Measurements from ENCODE around the gene GJA3.

The GJA3 gene

DNA sequence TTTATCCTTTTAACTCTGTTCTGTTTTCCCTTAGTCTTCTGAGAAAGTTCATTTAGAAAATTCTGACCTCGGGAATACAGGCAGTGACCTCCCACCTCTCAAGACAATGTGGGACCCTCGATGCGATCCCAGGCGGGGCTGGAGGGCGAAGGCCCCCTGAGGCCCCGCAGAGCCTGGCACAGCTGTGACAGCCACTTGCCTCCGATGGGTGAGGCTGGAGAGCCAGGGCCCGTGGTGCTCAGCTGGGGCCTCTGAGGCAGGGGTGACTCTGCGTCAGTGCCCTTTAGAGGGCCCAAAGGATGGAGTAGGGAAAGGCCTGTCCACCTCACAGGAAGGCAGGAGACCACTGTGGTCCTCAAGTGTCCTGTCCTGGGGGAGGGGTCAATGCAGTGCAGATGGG, 10.3 kb downstream of the GJA3 start:
- no peak for DNase-seq

DNA sequence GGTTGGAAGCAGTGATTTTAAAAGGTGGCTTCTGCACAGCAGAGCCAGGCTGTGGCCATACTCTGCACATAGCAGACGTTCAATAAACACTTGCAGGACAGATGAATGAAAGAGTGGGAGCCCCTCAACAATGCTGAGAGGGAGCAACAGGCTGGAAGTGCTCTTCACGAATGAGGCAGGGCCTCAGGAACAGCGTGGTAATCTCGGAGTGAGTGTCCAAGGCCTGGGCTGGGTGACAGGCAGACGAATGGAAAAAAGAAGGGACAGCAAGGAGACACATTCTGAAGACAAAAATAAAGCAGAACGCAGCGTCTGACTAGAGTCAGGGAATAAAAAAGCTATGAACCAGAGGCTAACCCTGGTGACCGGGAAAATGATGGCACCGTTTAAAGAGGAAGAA, 11.1 kb downstream of the GJA3 start:
- DNase-seq = no peak

DNA sequence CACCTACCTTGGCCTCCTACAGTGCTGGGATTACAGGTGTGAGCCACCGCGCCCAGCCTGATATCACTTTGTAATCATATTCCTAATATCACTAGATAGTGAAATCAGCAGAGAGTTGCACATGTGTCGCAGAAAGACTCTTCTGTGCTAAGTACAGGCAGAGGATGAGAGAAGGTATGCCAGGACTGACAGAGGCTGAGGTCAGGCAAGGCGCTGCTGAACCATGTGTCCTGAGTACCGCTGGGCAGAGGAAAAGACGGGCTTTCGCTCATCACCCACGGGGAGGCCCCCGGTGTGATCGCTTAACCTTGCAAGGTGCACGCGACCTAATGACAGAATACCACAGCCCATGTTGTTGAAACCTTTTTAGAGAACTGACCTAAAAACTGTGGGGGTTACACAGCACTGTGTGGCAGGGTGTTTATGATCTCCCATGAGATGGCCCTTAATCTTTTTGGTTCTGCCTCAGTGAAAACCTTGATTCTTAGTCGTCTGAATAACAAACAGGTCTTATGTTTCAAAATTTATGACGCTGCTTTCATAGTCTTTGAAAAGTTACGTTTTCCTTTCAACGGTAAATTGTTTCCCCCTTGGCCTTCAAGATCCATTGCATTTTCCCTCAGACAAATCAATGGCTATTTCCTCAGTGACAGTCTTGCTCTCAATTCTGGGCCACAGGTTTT, 12.2 kb downstream of the GJA3 start:
- DNase-seq = no peak

DNA sequence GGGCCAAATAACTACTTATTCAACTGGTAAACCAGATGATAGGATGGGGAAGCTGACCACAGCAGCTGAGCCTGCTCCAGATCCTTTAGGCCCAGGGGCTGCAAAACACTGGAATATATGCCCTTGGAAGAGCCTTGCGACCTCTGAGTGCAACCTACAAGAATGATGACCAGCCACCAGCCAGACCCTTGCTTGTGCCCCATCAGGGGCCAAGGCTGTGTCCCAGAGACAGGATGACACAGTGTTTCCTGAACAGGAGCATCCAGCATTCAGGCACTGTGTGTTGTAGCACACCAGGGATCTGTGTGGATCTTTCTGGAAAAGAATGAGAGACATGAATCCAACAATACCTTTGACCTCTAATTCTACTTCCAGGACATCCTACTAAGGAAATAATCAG, 14.5 kb downstream of the GJA3 start:
- no peak for DNase-seq

DNA sequence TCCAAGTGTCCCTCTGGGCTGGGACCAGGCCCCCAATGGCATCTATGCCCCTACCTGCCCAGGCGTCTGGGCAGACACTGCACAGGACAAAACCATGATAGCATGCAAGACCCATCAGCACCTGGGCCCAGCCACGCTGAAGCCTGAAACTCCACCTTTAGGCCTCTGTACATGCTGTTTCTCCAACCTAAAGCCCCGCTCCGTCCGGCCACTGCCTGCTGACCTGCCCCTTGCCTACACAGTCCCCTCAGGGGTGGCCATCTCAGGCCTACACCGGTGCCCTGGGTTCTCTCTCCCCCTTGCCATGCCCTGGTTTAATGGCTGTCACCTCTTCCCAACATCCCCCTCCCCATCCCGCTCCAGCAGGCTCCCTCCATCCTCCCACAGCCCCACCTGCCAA, 15.3 kb downstream of the GJA3 start:
- DNase-seq = no peak

DNA sequence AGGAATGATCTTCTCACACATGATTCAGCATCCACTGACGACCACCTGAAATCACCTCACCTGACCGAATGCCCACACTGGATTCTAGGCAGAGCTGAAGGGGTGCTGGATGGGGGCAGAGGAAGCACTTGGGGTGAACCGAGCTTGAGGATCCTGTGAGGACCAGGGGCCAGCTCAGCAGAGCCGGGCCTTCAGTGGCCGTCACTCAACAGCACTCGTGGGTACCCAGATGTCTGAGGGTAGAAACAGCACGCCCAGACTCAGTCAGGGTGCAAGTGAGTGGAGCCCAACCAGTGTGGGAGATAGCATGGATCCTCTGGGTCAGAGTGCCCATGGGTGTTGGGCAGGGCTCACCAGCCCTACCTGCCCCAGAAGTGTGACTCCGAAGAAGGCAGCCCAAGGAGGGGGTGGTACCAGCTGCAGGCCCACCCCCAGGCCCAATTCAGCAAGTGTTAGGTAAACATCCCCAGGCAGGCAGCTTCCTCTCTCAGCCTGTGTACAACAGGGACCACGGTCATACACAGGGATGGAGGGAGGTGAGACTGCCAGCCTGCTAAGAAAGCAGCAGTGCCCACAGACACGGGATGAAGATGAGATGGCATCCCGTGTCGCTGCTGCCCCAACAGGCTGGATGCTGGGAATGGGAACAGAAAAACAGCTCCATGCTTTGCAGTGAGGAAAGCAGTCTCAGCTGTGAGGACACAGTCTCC, 16.6 kb downstream of the GJA3 start:
- no peak for DNase-seq

DNA sequence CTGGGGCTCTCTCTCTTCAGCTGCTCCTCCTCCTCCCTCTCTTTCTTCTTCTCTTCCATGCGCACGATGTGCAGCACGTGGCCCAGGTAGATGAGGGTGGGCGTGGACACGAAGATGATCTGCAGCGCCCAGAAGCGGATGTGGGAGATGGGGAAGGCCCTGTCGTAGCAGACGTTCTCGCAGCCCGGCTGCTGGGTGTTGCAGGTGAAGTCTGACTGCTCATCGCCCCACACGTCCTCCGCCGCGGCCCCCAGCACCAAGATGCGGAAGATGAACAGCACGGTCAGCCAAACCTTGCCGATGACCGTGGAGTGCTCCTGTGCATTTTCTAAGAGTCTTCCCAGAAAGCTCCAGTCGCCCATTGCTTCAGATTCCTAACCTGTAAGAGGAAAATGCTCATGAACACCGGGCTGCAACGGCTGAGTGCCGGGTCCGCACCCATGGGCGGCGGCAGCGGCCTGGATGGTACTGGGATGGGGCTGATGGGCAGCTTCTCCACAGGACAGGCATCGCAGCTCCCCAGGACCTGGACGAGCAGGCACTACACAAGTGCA, 17.8 kb downstream of the GJA3 start:
- DNase-seq = no peak

DNA sequence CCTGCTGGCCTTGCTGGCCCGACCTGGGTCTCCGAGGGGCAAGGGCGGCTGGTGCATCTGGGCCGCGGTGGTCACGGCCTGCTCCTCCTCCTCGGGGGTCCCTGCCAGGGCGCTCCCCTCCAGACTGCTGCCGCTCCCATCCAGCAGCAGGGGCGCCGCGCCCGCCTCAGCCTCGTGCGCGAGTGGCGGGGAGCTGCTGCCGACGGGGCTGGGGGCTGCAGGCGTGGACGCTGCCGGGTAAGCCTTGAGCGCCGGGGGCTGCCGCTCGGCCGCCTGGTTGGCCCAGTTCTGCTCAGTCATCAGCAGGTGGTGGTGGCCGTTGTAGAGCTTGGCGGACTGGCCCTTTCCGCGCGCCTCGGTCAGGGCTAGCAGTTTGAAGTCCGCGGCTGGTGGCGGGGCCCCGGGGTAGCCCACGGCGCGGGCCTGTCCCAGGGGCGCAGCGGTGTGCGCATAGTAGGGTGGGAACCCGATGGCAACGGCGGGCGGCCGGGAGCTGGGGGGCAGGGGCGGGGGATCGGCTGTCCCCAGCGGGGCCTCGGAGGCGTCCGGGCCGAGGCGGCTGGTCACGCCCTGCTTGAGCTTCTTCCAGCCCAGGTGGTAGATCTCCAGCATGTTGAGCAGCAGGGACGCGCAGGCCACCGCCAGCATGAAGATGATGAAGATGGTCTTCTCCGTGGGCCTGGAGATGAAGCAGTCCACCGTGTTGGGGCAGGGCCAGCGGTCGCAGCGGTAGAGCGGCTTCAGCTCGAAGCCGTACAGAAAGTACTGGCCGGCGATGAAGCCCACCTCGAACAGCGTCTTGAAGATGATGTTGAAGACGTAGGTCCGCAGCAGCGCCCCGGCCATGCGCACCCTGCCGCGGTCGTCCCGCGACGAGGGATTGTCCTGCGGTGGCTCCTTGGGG, 18.6 kb downstream of the GJA3 start:
- DNase-seq = no peak

DNA sequence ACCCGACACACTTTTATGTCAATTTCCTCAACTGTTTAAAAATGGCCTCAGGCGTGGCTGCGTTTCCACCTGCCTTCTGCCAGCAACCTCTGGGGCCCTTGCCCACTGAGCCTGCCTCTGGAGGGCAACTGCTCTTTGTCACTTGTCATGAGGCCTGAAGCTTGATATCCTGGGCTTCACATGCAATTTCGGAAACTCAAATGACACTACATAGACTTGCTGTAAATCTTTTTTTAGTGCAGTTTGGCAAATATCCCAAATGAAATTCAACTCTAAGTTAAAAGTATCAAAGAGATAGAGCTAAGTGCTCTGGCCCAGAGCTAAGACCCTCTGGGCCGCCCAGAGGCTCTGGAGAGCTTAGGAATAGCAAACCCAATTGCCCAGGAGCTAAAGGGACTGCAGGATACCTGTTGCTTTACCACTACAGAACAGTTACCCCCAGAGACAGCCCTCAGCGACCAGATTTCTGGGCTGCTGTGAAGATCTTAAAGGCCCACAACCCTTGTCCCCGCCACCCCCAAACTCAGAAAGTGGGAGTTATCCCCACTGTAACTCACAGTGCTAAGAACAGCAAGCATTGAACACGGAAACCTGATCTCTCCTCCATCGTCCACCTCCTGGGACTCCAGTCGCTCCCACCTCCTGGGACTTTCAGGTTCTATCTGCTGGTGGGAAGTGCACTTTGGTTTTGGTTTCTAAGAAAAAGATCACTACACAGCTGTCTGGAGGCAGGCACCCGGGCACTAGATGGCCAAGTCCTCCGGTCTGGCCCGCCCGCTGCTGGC, 19.4 kb downstream of the GJA3 start:
- no peak for DNase-seq

DNA sequence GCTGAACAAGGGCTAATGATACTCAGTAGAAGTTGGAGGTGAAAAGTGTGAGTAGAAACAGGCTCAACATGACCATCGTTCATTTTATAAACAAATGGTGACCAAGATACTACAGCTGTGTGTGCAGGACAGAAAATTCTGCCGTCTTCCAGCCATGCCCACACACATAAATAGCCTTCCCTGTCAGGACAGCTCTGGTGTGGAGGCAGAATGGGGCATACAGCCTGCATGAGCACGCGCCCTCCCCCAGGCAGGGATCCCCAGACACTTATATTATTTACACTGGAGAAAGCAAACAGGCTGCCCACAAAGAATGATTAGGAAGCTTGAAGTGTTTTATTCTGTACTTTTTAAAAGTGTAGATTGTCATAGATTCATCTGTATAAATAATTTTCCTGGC, 20.4 kb downstream of the GJA3 start:
- no peak for DNase-seq

DNA sequence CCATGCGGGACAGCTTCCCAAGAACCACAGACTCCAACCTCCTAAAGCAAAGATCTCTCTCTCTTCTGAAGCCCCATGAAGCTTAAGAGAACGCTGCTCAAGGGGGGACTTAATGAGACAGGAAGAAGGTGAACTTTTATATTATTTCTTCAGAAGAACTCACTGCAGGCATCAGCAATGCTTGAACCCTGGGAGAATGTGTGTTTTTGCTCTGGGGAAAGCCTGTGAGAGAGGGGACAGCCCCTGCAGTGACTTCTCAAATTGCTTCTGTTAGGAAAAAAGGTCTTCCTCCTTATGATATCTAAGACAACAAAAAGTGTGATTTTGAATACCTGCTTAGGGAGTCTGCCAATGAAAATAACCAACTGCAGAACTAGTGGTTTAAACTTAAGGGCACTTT, 23.0 kb downstream of the GJA3 start:
- no peak for DNase-seq

DNA sequence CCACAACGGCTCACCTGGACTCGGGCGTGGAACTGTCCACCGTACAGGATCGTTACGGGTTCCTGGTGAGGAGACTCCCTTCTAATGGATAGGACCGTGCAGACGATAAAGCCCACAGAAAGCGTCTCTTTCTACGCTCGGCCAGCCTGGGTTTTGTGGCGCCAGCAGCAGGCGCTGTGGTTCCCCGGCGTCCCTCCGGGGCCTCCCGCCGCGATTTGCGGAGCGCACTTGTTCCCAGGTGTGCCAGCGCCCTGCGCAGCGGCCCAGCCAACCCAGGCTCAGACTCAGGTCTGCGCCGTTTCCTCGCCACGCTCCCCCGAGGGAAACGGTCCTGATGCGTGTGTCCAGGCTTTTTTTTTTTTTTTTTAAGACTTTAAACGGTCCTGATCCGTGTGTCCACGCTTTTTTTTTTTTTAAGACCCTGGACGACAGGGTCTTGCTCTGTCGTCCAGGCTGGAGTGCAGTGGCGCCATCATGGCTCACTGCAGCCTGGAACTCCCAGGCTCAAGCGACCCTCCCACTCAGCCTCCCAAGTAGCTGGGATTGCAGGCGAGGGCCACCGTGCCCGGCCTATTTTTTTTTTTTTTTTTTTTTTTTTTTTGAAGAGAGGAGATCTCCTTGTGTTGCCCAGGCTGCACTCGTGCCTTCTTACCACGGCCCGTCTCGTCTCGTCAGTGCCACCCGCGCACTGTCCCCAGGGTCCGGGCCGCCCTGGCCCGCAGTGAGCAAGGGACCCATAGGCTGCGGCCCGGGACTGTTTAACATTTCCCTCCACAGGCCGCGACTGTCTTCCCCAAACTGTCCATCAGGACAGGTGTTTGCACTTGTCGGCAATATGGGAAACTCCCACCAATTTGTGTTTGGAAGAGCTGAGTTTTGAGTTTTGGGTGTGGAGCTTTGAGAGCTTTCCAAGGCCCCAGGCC, 23.8 kb downstream of the GJA3 start:
- no peak for DNase-seq

DNA sequence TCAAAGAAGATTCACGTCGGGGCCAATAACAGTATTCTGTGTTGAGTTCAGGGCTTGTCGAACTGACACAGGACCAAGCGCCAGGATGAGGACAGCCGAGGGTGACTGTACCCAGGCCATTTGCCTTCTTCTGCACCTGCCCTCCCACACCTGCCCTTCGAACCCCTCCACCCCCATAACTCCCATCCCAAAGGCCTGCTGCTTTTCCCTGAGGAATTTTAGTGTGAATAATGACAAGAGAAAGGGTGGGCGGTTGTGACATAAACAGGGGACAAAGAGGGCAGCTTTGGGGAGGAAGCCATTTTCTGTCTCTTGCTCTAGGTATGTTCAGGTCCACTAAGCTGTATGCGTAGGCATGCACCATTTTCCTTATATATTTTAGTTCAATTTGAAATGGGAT, 26.1 kb downstream of the GJA3 start:
- DNase-seq = no peak

DNA sequence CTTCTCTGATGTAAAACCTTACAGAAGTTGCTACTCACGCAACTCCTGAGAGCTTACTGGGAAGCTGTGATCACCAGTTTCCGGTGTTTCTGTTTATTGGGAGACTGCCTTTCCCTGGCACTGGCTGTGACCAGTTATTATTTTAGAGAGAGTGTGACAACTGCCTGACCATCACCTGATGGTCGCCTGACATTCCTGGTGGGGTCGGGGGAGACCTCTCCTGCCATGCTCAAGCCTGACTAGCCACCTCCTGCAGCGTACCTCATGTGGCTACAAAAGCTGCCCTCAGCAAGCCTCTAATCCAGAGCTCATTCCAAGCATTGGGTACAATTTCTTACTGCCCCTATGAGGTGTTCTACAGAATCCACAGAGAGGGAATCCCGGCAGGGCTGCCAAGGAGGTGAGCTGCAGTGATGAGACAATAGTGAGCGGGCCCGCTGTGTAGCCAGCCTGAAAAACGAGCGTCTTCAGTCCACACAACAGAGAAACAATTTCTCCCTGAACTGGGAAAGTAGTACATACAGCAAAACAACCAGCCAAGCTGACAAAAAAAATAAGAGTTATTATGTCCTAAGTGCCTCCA, 28.7 kb downstream of the GJA3 start:
- no peak for DNase-seq

DNA sequence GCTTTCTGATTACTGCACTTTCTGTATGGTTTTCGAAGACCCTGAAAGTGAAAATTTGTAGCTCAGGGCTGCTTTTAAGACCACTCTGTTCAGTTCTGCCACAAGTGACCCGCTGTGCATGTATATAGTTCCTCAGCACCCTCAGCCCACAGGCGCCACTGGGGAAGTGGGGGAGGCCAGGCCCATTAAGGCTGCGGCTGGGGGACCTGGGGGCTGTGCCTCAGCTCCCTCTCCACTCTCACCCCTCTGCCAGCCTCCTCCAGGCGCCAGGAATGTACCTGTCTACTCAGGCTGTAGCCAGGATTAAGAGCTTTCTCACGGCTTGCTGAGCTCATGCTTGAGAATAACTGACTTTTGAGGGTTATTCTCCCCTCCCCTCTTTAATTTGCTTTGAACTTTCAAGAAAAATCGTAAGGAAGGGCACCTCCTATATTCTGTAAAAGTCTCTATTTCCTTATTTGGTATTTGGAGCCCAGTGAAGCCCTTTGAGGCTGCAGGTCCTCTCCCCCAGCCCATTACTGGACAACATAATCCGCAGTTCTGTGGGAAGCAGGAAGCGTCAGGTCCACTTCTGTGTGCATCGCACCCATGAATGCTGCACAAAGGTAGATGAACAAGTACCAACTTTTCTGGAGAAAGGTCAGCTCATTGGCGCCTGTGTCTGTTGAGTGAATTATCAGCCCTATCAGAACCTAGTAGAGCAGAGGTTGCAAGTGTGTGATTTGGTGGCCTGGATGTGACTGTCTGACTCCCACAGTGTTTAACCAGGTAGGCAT, 29.6 kb downstream of the GJA3 start:
- DNase-seq = no peak

DNA sequence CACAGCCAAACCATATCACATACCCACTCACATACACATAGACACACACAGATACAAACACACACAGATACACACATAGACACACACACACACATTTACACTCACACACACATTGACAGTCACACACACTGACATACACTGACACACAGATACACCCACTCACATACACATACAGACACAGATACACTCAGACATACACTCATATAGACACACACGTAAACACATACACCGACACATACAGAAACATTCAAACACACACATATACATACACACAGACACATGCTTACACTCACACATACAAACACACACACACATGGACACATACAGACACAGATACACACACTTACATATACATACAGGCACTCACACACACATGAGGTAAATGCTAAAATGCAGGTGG, 30.2 kb downstream of the GJA3 start:
- no peak for DNase-seq

DNA sequence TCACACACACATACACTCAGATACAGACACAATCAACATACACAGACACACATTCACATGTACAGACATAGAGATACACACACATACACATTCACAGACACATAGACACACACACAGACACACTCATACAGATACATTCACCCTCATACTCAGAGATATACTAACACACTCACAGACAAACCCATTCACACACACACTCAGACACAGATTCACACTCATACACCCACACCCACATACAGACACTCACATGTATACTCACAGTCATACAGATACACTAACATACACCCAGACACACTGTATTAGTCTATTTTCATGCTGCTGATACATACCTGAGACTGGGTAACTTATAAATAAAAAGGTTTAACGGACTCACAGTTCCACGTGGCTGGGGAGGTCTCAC, 30.8 kb downstream of the GJA3 start:
- no peak for DNase-seq

DNA sequence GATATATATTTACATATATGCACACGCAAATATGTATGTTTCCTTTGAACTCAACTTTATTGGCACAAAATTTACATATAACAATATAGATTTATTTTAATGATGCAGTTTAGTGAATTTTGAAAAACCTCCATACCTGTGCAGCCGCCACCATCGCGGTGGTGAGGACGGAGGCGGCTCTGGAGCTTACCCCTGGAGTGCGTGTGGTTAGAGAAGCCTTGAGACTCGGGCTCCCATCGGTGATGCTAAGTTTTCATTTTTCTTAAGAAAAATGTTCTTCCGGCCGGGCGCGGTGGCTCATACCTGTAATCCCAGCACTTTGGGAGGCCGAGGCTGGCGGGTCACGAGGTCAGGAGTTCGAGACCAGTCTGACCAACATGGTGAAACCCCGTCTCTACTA, 31.8 kb downstream of the GJA3 start:
- DNase-seq = no peak

DNA sequence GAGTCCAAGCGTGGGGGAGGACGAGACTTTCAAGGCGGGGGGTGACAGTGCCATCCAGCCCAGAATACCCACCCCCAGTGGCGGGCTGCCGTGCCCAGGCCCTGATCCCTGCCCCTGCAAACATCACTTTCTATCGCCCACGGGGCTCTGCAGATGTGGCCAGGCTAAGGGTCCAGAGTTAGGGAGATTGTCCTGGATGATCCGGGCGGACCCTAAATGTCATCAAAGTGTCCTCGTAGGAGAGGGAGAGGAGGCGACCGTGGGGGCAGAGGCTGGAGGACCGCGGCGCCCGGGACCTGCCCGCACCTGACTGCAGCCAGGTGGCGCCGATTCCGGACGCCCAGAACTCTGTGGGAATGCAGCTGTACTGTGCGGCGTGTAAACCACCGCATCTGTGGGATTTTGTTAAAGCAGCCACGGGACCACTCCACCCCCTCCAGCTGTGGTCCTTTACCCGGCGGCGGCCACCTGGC, 32.4 kb downstream of the GJA3 start:
- DNase-seq = no peak

Data from HCEC 1CT (cell line).